Measurements from ENCODE around the gene C17orf107. TPM values are rescaled to one million over a fixed set of nuclear protein-coding genes. Genes with fewer than 3 reads are reported as not detected.

C17orf107 gene
- total RNA-seq, 4 donors from 2014 or later = 0.38 to 2.2 (median 0.87) TPM

DNA sequence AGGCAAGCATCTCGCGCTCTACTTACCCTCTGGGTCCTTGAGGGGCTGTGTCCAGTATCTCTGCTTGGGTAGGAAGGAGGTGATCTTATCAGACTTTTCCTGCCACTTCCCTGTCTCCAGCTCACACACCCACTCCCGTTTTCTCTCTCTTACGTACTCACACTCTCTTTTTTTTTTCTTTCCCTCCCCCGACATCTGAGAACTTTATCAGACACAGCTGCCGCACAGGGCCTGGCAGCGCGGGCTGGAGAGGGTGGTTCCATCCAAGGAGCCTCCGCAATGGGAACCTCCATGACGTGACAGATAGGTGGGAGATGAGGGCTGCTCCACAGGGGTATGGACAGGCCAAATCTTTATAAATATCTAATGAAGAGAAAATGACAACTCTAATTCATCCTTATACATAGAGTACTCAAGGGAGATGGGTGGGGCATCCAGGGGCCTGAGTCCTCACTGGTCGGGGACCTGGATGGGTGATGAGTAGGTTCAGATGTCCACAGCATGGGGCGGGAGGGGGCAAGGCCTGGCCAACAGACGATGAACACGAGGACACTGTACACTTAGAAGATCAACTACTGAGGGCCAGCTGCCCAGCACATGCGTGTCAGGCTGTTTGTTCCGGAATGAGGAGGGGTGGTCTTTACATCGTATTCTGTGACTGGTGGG lies 42.9 kb upstream of the C17orf107 start:
- TF ChIP-seq, protein P1, sequence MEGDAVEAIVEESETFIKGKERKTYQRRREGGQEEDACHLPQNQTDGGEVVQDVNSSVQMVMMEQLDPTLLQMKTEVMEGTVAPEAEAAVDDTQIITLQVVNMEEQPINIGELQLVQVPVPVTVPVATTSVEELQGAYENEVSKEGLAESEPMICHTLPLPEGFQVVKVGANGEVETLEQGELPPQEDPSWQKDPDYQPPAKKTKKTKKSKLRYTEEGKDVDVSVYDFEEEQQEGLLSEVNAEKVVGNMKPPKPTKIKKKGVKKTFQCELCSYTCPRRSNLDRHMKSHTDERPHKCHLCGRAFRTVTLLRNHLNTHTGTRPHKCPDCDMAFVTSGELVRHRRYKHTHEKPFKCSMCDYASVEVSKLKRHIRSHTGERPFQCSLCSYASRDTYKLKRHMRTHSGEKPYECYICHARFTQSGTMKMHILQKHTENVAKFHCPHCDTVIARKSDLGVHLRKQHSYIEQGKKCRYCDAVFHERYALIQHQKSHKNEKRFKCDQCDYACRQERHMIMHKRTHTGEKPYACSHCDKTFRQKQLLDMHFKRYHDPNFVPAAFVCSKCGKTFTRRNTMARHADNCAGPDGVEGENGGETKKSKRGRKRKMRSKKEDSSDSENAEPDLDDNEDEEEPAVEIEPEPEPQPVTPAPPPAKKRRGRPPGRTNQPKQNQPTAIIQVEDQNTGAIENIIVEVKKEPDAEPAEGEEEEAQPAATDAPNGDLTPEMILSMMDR (IDR thresholded peaks at IDR 0.05; ENCODE audit: low read depth) = no peak

DNA sequence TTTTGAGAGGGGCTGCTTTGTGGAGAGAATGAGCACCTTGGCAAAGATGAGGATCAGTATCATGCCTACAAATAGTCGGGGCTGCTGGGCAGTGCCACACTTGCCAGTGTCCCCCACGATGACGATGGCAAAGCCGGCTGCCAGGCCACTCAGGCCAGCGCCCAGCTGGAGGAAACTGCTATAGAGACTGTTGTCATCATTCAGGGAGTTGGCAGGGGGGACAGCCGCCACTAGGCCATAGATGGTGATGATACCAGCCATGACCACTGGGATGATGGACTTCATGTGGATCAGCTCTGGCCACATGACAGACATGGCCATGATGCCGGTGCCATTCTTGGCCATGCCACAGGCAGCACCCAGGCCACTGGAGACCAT lies 42.4 kb upstream of the C17orf107 start:
- TF ChIP-seq, protein P1 (IDR thresholded peaks at IDR 0.05; ENCODE audit: low read depth) = no peak

DNA sequence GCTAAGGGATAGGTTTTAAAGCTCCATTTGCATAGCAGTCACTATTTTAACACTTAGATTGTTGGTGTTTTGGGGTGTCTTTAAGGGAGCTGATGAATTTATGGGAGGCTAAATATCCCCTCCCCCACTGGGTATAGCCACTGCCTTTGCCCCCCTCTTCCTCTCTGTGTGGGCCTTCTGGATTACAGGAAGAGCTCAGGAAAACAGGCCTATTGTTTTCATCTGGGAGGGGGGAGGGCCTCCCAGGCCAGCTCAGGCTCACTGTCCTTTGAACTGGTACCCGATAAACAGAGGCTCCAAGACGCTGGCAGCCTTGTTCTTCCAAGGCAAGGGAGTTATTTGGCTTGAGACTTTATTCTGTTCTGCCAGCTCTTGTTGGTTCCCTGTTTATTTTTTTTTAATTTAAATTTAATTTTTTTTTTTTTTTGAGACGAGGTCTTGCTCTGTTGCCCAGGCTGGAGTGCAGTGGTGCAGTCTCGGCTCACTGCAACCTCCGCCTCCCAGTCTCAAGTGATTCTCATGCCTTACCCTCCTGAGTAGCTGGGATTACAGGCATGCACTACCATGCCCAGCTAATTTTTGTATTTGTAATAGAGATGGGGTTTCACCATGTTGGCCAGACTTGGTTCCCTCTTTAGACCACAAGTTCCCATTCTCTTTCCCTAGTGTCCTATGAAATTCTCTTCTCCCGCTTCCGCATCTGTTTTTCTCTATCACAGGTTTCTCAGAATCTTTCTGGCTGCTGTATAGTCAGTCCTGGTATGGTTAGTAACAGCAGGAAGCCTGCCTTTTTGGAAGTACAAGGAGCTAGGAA lies 41.1 kb upstream of the C17orf107 start:
- TF ChIP-seq, protein P1 (IDR thresholded peaks at IDR 0.05; ENCODE audit: low read depth) = no peak

DNA sequence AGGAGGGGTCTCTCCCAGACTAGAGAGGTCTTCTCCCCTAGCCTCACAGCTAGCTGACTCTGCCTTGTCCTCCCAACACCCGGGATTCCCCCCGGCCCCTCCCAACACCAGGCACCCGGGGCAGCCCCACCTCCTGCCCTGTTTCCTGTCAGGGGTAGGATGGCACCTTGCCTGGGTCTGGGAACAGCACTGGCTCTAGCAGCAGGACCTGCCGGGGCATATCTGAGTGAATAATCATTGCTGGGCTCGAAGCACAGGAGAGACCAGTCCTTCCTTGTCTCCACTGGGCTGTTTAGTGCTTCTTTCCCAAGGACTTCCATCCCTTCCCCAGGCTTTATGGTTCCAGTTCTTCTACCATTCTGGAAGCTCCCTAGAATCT lies 40.5 kb upstream of the C17orf107 start:
- TF ChIP-seq, protein P1 (IDR thresholded peaks at IDR 0.05; ENCODE audit: low read depth) = no peak

DNA sequence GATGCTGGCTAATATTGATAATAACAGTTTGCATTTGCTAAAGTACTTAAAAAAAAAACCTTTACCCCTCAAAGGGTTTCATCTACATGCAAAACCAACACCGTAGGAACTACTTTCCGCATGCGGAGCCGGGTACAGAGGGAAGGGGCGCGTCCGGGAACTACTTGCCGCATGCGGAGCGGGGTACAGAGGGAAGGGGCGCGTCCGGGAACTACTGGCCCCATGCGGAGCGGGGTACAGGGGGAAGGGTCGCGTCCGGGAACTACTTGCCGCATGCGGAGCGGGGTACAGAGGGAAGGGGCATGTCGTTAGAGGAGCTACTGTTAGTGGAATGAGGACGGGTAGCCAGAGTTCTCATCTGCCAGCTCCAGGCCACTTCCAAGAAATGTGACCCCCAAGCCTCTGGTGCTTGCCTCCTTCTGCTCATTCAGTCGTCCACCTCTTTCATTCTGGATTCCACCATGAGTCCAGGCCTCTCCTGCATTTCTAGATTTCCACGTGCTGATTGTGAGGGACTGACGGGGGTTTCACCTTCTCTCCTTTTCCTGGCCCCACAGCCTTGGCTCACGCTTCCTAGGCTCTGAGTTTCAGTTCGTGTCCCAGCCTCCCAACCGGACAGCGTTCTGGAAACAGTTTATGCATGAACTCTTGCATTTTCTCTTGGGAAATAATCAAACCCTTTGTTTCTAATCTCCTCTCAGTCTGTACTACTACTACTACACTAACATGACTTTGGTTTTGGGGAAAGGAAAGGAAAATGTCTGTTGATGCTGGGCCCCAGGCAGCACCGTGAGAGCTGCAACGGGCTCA lies 39.3 kb upstream of the C17orf107 start:
- TF ChIP-seq, protein P1 (IDR thresholded peaks at IDR 0.05; ENCODE audit: low read depth) = no peak

DNA sequence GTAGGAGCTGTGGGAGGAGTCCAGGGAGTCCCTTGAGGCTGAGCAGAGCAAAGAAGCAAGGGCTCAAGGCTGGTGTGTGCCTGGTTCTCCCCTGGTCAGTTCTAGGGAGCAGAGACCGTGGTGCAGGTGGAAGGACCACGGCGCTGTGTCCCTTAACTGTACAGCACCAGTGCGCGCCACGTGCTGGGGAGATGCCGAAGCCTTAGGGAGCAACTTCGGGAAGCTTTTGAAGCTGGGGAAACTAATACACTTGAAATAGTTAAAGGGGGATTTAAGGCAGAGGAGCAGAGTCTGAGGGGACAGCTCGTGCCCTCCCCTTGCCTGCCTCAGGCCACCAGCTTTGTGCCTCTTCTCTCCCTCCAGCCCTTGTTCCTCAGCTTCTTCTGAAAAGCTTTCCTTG lies 38.7 kb upstream of the C17orf107 start:
- TF ChIP-seq, protein P1 (IDR thresholded peaks at IDR 0.05; ENCODE audit: low read depth) = no peak

DNA sequence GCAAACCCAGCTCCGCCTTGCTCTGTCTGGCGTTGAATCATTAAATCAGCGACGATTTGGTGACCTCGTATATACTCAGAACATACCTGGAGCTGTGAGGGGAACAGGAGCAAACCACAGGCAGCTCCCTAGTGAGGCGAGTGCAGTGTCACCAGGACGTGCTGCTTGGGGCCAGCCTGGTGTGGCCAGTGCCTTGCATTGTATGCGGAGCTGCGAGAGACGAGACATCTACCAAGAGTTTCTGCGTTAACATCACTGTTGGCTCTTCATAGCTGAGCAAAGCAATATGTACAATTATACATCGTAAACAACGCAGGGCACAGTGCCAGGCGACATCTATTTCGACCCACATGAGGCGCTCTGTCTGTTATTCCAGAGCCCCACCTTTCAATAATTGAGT lies 38.3 kb upstream of the C17orf107 start:
- TF ChIP-seq, protein P1 (IDR thresholded peaks at IDR 0.05; ENCODE audit: low read depth) = no peak

Data from subcutaneous adipose tissue (tissue), 4 donors.